H1 (cell line): ENCODE measurements around the gene TCHP. TPM values are rescaled to one million over a fixed set of nuclear protein-coding genes. Genes with fewer than 3 reads are reported as not detected.

Experiments used
- HDAC2 ChIP-seq, 2 experiments: fragments of 300-600 bp in 1 of 2; sonication (generic) in 1 of 2; IDR thresholded peaks; 2 replicates each; pipeline ENCODE4 v1.6.1; 2011 to 2012; ENCODE audit warnings: low read depth in 2 of 2, low read length in 2 of 2, mild to moderate bottlenecking in 2 of 2, moderate library complexity in 2 of 2, borderline replicate concordance in 1 of 2, inconsistent platforms in 1 of 2
- SIRT6 ChIP-seq: IDR thresholded peaks from one replicate; pipeline ENCODE4 v1.7.1; 2012; ENCODE audit warnings: low read length, inconsistent platforms
- TAF1 ChIP-seq: IDR thresholded peaks from 2 replicates; pipeline ENCODE4 v1.6.1; 2011; ENCODE audit warnings: mild to moderate bottlenecking, low read depth, low read length
- YY1 ChIP-seq: IDR thresholded peaks from 2 replicates; pipeline ENCODE4 v1.6.1; 2011; ENCODE audit warnings: low read depth, mild to moderate bottlenecking, low read length
- polyA plus RNA-seq, 7 experiments: library from polyadenylated mRNA; depleted of rRNA in 3 of 7; stranded (reverse) in 5 of 7; unstranded in 2 of 7; fragments of >200 nt in 5 of 7; fragments of 200-250 nt in 2 of 7; gene quantifications; 1 replicate in 5 of 7; 2 replicates in 1 of 7; 4 replicates in 1 of 7; pipeline versions ENCODE4 v1.2.1 to v1.2.3, GENCODE V29; 2011 to 2013; ENCODE audit warnings: missing spikeins in 2 of 7, mixed read lengths in 2 of 7
- total RNA-seq: library from RNA; stranded (reverse); fragmentation: NEBNext Ultra II Directional; extraction: Animal tissue kit (Norgen Biotek cat#: 25700); gene quantifications from 2 replicates; pipeline ENCODE4 v1.2.1, GENCODE V29; 2021
- TF ChIP-seq, protein P1 (sequence below): IDR thresholded peaks from 2 replicates; pipeline ENCODE4 v1.6.1; 2011; ENCODE audit warnings: low read depth, mild to moderate bottlenecking, low read length; ENCODE audit not compliant: insufficient read depth

The TCHP gene
- total and polyA plus RNA-seq, 2 of the 8 experiments (the other 6 are each of a cell fraction or from before 2014, with no cell fraction given) = 2.8 to 4.5 TPM

DNA sequence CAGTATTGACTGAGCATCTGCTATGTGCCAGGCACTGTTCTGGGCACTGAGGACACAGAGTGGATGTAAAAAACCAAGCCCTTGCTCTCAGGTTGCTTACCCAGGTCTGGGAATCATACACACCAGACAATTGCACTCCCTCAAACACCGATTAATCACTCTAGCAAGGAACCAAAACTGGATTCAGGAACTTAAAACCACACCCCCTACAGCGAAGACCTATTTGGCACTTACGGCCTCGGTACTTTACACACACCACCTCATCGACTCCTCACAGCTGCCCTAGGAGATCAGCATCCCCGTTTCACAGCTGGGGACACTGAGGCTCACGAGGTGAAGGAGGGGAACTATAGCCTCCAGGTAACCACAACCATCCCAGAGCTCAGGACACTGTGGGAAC, 21.3 kb upstream of the TCHP start (continued):
- no peak for TF ChIP-seq SIRT6
- TF ChIP-seq, protein P1, sequence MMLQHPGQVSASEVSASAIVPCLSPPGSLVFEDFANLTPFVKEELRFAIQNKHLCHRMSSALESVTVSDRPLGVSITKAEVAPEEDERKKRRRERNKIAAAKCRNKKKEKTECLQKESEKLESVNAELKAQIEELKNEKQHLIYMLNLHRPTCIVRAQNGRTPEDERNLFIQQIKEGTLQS = no peak
- TF ChIP-seq TAF1 = no peak
- no peak for TF ChIP-seq YY1
- TF ChIP-seq HDAC2 (IDR thresholded peaks at IDR 0.05; ENCODE audit: borderline replicate concordance in 1 of 2, low read depth in 2 of 2, low read length in 2 of 2) = no peak
